ENCODE results near the gene CLN5.

DNA sequence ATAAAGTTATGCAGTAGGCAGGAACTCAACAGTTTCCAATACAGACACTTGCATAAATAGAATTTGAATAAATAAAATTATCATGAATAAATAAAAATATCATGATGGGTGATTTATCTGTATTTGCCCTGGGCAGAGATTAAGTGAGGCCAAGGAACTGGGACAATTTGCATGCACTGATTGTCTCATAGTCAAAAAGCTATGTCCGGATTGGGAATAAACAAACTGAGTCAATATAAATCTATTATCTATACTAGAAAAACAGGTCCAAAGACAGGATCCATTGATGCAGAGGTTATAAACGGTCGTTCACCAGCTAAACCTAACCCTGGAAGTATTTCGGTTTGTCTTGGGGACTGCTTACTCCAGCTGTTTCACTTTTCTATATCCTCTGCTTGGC lies 61.3 kb downstream of the CLN5 start:
- TF ChIP-seq CTCF (IDR thresholded peaks at IDR 0.05) = no peak
- TF ChIP-seq POLR2A (IDR thresholded peaks at IDR 0.05) = no peak
- no peak for TF ChIP-seq POLR2AphosphoS5 (IDR thresholded peaks at IDR 0.05)
